Ovary (tissue), 3 donors: ENCODE measurements around the gene DHRS4L2.
"Not testable (repeated sequence)": the region's sequence is repeated elsewhere in the genome, so short reads cannot be mapped to it uniquely, and the experiment has no call there.

Experiments
- CTCF ChIP-seq, 3 donors: fragments of 450-650 bp in 2 of 3; fragments of 200-600 bp in 1 of 3; IDR thresholded peaks; one replicate each; pipeline versions ENCODE4 v1.5.1 to v1.8.0; 2016 to 2022; ENCODE audit warnings: antibody characterized with exemption in 3 of 3, mild to moderate bottlenecking in 1 of 3
- POLR2A ChIP-seq: fragments of 450-650 bp; IDR thresholded peaks from one replicate; pipeline ENCODE4 v1.6.1; 2017; ENCODE audit warnings: antibody characterized with exemption, mild to moderate bottlenecking, moderate library complexity
- donor health status: DM: no; HTN: no; CAD: no.

- TF ChIP-seq POLR2A; CTCF (IDR thresholded peaks at IDR 0.05): not testable (repeated sequence)
Measured at GRCh38 chr14:24035769-24036168, 47.0 kb downstream of the DHRS4L2 start.
